ENCODE results near the gene COA5.

DNA sequence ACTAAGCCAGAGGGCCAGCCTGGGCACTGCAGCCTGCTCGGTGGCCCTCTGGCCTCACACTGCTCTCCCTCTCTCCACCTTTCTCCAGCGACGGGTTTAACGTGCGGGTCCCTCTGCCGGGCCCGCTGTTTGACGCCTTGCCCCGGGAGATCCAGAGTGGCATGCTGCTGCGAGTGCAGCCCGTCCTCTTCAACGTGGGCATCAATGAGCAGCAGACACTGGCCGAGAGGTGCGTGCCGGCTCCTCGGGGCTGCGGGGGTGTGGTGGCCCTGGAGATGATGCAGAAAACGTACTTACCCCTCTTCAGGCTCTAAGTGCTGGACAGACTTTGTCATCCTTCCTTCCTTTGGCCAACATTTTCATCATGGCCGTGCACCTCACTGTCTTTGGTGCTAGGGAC lies 42.4 kb downstream of the COA5 start:
- no peak for TF ChIP-seq CTCF (IDR thresholded peaks at IDR 0.05)
- no peak for TF ChIP-seq POLR2A (IDR thresholded peaks at IDR 0.05)
- TF ChIP-seq POLR2AphosphoS5 (IDR thresholded peaks at IDR 0.05) = no peak
